Jurkat, Clone E6-1 (cell line): ENCODE measurements around the gene RPL5. TPM values are rescaled to one million over a fixed set of nuclear protein-coding genes. Genes with fewer than 3 reads are reported as not detected.
"Not testable (repeated sequence)": the region's sequence is repeated elsewhere in the genome, so short reads cannot be mapped to it uniquely, and the experiment has no call there.

ENCODE experiments used
- DNase-seq: peaks from one replicate; pipeline ENCODE4 v3.0.0-alpha.2; 2011; ENCODE audit warnings: low read depth, low spot score
- H3K4me3 ChIP-seq: 2 replicates; pipeline ENCODE4 v1.5.1; 2011; ENCODE audit warnings: mild to moderate bottlenecking, low read length, control low read depth, moderate library complexity
- polyA plus RNA-seq: library from polyadenylated mRNA; unstranded; fragments of >200 nt; gene quantifications from one replicate; pipeline ENCODE4 v1.2.1, GENCODE V29; 2012; ENCODE audit warnings: missing spikeins; ENCODE audit not compliant: insufficient read length, insufficient read depth

The RPL5 gene
- polyA plus RNA-seq = 2,859 TPM

DNA sequence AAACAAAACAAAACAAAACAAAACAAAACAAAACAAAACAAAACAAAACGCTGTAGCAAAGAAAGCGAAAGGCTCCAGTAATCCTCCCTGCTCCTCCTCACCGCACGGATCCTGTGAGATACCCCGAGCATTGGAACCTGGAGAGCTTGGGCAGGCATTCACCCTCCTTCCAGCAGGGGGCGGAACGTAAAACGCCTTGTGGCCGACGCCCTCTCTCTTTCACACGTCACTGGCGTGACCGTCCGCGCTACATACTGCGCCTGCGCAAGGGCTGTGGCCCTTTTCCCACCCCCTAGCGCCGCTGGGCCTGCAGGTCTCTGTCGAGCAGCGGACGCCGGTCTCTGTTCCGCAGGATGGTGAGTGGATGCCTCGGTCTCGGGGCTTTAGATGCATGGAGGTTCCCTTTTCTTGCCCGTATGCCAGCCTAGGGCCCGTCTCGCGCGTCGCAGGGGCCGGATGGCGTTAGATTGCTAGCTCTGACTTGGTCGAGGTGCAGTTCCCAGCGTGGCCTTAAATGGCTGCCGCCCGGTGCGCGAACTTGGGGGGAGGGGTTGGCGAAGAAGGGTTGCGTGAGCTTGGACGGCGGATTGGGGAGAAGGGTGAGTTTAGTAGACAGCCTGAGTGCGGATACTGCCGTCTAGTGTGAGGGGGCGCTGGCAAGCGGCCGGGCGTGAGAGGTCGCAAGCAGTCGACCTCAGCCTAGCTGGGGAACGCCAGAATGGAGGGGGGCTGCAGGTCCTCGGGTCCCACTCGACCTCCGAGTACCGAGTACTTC lies at the start of gene RPL5:
TSS of gene RPL5 (plus strand) at position 279 of the 775 bp plus-strand sequence. CDS start at position 354, 75 bp downstream.
- H3K4me3 ChIP-seq = peak within 1 kb of the TSS; percentile 98
- peak; percentile 97 for DNase-seq

DNA sequence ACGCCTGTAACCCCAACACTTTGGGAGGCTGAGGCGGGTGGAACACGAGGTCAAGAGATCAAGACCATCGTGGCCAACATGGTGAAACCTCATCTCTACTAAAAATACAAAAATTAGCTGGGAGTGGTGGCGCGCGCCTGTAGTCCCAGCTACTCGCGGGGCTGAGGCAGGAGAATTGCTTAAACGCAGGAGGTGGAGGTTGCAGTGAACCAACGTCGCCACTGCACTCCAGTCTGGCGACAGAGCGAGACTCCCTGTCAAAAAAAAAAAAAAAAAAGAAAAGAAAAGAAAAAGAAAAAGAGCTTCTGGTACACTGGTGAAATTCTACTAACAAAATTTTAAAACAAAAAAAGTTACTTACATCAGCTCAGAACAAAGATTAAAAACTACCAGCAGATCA lies 48.3 kb upstream of the RPL5 start:
- not testable (repeated sequence) for DNase-seq, H3K4me3 ChIP-seq

DNA sequence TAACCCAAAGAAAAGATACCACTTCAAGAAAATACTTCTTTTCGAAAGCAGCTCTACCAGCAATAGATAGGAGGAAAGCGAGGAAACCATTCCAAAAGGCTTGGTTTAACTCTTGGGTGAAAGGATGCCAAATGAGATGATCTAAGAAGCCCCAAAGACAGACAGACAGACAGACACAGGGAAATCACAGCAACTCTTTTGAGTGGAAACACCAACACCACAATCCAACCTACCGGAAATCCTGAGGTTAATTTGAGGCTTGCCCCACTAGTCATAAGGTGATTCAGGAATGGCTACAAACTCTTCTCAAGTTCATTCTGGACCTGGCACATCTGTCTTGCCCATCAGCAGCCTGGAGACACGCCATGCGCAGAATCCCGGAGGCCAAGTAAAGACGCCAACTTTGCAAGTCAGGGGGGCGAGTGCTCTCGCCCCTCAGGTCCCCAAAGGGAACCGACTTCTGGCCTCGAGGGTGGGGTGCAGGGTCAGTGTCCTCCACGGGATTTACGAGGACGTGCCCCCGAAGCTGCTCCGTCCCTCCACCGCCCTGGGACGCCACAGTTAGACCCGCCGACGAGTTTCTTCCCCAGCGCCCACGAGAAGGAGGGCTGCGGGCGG lies 47.7 kb upstream of the RPL5 start:
- DNase-seq = peak; percentile 47
- H3K4me3 ChIP-seq = peak overlapping the region; percentile 25

DNA sequence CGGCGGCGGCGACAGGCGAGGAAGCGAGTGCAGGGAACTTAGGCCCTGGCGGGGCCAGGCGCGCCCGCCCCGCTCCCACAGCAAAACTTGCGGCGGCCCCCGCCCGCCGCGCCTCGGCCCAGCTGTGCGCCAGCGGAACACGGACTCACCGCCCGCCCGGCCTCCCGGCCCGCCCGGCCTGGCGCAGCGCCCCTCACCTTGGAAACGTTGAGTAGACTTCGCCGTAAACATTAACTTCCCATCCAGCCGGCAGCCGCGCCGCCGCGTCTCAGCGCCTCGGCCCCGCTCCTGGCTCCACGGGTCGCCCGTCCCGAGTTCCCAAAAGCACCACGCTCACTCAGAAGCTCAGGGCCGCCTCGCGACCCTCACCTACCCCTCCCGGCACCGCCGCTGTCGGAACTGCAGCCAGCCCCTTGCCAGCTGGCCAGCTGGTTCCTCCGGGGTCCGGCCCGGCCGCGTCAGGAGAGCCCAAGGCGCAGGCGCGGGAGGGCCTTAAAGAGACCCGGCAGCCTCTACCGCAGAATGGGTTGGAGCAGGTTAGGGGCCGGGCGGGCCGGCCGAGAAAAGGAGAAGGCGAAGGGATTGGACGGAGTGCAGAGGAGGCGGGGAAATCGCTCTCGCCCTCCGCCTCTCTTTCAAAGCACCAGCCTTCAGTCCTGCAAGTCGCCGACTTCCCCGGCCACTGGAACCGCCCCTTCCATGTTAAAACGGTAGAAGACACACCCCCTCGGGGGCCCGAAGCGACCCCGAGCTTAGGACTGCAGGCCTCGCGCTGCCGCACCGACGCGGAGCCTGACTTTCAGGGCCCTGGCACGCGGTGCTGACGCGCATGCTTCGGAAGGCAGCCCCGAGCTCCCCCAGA lies 47.0 kb upstream of the RPL5 start, which contains the start of gene EVI5:
TSS of gene EVI5 (minus strand) at position 470 of the 862 bp plus-strand sequence. CDS start 48,562 bp downstream, outside the sequence.
- peak; percentile 11 for DNase-seq
- peak within 1 kb of the TSS; percentile 50 for H3K4me3 ChIP-seq

DNA sequence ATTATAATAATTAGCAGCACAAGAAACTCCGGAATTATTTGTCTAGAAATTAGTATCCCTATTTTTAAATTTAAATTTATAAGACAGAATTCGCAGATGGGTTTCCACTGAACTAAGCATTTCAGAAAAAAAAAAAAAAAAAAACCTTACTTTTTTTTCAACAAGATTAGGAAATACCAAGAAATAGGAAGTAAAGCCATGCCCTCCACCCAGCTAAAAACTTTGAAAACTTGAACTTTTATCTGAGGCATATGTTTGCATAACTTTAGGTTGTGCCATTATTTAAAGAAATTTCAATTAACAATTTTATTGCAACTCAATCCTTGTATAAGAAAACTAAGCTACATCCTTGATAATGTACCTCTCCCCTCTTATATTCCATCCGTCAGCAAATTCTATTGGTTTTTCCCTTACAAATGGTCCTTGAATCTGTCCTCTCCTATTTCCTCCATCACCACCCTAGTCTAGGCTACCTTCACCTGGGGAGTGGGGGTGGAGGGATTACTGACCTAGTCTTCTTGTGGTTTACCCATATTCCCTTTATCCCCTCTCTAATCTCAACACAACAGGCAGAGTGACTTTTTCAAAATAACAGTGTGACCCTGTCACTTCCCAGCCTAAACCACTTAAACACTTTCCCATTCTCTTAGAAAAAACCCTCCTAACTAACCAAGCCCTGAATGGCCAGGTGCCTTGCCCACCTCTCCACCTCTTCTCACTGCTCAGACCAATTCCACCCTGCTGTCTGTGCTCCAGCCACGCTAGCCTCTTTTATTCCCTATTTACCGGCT lies 45.5 kb upstream of the RPL5 start:
- DNase-seq = no peak
- H3K4me3 ChIP-seq = no peak overlapping the region

DNA sequence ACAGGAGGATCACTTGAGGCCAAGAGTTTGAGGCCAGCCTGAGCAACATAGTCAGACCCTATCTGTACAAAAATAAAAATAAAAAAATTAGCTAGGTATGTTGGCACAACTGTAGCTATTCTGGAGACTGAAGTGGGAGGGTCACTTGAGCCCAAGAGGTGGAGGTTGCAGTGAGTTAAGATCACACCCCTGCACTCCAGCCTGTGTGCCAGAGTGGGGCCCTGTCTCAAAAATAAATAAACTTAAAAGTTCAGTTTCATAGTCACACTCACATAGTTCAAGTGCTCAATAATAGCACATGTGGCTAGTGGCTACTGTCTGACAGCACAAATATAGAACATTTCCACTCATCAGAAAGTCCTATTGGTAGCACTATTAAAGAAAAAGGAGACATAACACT lies 41.8 kb upstream of the RPL5 start:
- no peak for DNase-seq
- H3K4me3 ChIP-seq = no peak overlapping the region

DNA sequence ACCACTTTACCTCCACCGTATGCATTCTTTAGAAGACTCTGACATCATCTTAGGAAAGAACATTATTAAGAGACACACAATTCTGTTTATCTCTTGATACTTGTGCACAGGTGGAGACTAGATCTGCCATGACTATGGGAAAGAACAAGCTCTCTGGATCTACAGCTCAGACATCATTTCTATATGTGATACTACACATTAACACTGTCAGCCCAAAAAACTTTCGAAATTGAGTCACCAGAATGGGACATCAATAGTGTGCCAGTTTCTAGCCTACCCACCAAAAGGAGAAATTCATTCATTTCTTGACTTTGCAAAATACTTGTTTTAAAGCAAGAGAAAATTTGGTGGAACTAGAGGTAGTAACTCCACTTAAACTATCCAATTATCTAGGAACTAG lies 41.0 kb upstream of the RPL5 start:
- H3K4me3 ChIP-seq = no peak overlapping the region
- no peak for DNase-seq

DNA sequence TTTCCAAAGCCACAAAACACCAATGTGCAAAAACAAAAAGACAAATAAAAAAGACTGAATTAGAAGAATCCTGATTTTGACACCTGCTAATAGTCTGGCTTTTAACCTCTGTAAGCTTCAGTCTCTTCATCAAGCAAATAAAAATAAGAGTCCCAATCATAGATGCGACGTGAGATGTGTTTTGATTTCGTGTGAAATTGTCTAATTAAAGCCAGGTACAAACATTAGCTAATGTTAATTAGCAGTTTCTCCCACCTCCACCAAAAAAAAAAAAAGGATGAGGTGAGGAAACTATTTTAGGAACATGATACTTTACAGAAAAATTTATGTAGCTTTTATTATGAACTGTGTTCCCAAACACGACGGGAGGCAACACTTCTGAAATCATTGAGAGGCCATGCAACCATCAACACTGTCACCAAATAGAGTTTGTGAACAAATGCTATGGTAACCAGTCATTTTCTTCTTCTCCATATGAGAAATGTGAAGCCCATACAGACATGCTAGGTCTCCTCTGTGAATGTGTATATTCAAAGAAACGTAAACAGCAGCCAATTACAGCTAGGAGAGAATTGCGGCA lies 40.3 kb upstream of the RPL5 start:
- no peak for DNase-seq
- no peak overlapping the region for H3K4me3 ChIP-seq

DNA sequence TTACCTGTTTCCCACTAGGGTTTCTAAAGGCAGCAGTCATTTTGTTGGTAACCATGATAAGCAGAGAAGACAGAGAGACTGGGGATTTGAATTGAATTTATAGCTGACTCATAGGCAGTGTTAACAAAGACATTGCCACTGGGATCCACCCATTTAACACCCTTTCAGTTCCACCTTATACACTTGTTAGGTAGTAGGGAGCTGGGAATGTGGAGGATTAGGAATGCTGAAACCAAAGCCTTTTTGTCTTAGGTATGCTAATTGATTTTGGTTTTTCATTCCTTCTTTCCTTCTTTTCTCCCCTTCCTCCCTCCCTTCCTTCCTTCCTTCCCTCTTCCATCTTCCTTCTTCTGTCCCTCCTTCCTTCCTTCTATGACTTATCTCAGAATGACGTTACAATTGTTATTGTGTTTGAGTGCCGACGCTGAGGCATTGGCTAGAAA lies 39.5 kb upstream of the RPL5 start:
- H3K4me3 ChIP-seq = no peak overlapping the region
- no peak for DNase-seq

DNA sequence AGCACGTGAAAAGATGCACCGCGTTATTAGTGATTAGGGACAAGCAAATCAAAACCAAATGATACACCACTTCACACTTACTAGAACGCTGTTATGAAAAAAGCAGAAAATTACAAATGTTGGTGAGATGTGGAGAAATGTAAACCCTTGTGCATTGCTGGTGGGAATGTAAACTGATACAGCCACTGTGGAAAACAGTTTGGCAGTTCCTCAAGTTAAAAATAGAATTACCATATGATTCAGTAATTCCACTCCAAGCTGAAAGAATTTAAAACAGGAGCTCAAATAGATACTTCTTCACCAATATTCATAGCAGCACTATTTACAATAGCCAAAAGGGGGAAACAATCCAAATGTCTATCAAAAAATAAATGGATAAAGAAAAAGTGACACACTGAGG lies 36.7 kb upstream of the RPL5 start:
- DNase-seq = no peak
- no peak overlapping the region for H3K4me3 ChIP-seq

DNA sequence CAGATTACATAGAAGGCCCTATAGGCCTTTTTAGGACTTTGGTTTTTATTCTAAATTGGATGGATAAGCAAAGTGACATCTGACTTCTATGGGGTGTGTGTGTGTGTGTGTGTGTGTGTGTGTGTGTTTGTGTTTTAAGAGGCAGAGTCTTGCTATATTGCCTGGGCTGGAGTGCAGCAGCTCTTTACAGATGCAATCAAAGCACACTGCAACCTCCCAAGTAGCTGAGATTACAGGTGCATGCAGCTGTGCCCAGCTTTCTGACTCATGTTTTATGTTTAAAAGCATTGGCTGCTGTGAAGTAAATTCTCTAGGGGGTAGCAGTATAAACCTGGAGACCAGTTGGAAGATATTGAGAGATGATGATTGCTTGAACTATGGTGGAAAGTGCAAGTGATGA lies 34.5 kb upstream of the RPL5 start:
- H3K4me3 ChIP-seq = no peak overlapping the region
- no peak for DNase-seq

DNA sequence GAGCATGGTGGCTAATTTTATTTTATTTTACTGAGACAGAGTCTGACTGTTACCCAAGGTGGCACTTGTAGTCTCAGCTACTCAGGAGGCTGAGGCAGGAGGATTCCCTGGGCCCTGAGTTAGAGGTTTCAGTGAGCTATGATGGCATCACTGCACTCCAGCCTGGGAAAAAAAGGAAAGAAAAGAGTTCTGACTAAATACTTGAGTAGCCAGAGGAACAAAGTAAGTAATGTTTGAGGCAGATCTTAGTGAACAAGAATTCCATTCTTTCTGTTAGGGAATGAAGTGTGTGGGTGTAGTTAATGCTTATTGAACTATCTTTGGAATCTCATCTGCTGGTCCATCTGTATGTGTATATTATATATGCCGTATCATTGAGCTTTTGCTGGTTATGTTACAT lies 33.9 kb upstream of the RPL5 start:
- DNase-seq = no peak

DNA sequence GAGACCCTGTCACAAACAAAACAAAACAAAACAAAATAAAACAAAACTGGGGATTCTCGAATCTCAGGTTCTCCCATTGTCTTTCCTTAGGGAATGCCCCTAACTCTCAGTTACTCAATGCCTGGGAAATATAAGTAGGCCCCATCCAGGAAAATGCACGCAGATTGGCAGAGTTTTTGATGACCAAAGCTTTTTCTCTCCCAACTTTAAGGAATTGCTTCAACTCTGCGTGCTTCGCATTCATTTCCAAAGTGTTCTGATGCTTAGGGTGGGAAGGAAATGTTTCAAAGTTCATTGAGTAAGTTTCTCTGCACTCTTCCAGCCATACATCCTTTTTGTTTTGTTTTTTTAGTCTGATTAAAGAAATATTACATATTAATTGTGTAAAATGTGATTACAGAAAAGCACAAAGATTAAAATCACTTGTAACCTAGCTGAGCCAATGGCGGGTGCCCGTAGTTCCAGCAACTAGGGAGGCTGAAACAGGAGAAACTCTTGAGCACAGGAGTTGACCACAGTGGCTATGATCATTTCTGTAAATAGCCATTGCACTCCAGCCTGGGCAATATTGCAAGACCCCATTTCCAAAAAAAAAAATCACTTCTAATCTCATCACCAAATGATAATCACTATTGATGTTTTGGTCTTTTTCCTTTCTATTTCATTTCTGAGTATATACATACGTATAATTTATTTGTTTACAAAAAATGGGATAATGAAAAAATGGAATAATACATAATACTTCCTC lies 28.5 kb upstream of the RPL5 start:
- no peak for DNase-seq
- no peak overlapping the region for H3K4me3 ChIP-seq

More for the DNA sequence above, 33.9 kb upstream of the RPL5 start:
- no peak overlapping the region for H3K4me3 ChIP-seq

DNA sequence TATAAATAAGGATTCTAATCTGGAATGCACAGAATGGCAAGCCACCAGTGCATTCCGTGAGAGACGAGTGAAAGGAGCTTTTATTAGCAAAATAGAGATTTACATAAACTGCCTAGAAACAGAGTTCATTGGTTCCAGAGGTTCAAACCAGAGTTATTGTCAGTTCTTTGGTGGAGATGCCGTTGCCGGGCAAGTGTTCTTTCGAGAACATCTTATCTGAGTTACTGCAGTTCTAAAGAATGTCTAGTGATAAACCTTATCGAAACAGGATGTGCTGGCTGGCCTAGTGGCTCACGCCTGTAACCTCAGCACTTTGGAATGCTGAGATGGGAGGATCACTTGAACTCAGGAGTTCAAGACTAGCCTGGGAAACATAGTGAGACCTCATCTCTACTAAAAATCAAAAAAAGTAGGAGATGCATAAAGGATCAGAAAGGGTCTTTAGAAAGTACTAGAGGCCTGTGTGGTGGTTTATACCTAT lies 27.1 kb upstream of the RPL5 start:
- peak; percentile 37 for DNase-seq
- no peak overlapping the region for H3K4me3 ChIP-seq

DNA sequence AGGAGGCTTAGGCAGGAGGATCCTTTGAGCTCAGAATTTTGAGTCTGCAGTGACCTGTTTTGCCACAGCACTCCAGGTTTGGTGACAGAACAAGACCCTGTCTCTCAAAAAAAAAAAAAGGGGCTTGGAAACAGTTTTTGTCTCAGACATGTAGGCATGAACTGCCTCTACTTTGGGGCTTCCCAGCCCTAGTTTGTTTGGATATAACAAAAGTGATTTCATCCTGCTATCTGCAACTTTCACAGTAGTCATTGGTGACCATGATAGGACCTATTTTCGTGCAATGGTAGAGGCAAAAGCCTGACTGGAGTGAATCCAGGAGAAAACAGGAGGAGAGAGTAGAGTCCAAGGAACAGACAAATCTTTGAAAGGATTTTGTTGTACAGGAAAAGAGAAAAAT lies 26.6 kb upstream of the RPL5 start:
- no peak overlapping the region for H3K4me3 ChIP-seq

DNA sequence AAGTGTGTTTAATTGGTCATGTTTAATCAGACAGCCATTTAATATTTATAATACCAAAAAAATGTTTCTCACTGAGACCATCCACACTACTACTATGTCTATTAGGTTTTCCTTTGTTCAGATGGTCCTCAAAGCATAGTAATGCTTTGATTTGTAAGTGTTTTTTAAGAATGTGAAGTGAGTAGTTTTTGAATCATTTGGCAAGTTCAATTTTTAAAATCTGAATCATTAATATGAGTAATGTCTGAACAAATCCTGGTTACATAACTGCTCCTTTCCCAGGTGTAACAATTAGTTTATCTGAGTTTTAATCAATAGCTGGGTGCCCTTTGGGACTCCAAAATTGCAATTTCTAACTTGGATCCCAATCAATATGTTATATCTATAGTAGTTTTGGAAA lies 23.5 kb upstream of the RPL5 start:
- DNase-seq = no peak
- no peak overlapping the region for H3K4me3 ChIP-seq

More for the DNA sequence above, 26.6 kb upstream of the RPL5 start:
- DNase-seq = no peak

DNA sequence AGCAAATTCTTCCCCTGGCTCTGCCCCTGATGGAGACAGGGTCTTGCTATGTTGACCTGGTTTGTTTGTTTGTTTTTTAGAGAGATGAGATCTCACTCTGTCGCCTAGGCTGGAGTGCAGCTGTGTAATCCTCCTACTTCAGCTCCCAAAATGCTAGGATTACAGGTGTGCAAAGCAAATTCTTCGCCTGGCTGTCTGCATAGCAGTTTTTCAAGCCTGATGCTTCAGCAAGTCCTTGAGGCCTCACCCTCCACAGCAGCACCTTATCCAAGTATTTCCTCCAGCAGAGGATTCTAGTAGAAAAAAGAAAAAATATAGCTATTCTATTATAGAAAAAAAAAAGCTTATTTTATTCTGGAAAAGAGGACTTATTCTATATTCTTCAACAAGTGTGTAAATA lies 15.1 kb upstream of the RPL5 start:
- H3K4me3 ChIP-seq = no peak overlapping the region
- no peak for DNase-seq
